GM19023 (cell line): ENCODE data around the gene SRF.
"Not testable (repeated sequence)": the region's sequence is repeated elsewhere in the genome, so short reads cannot be mapped to it uniquely, and the experiment has no call there.

Experiments
- ATAC-seq: cut with Tn5 transposase; IDR thresholded peaks from one replicate; pipeline ENCODE4 v1.9.1; 2021; ENCODE audit warnings: mild to moderate bottlenecking, moderate library complexity; ENCODE audit not compliant: unreplicated experiment

The SRF gene

DNA sequence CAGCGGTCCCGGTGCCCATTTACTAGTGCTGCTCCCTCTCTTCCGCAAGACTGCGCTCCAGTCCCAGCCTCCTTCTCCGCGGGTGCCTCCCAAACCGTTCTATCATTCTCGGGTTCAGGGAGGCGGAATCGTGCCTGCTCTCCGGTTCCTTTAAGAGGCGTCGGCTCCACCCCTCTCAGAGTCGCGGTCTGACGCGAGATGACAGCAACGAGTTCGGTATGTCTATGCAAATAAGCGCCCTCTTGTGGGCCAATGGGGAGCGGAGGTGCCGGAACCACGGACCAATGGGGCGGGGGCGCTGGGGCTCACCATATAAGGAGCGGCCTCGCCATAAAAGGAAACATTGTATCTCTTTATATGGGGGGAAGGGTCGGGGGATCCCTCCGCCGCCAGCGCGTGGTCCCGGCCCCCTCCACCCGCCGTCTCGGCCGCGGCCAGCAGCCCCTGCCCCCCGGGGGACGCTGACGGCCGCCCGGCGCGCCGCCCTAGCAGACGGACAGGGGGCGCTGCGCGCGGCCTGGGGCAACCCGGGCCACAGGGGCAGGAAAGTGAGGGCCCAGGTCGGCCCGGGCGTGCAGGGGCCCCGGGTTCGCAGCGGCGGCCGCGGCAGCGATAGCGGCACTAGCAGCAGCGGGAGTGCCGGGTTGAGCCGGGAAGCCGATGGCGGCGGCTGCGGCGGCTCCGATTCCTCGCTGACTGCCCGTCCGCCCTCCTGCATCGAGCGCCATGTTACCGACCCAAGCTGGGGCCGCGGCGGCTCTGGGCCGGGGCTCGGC, at the start of gene SRF:
TSS of gene SRF (plus strand) at position 339 of the 776 bp plus-strand sequence. CDS start at position 727, 388 bp downstream.
- peak; percentile 52 for ATAC-seq

- no peak for ATAC-seq
Observed at GRCh38 chr6:43122146-43122545, 48.9 kb upstream of the SRF start.

GRCh38 chr6:43123461-43124314, 47.4 kb upstream of the SRF start:
- no peak for ATAC-seq

- ATAC-seq, result no peak
Observed at GRCh38 chr6:43124481-43124880, 46.6 kb upstream of the SRF start.

DNA sequence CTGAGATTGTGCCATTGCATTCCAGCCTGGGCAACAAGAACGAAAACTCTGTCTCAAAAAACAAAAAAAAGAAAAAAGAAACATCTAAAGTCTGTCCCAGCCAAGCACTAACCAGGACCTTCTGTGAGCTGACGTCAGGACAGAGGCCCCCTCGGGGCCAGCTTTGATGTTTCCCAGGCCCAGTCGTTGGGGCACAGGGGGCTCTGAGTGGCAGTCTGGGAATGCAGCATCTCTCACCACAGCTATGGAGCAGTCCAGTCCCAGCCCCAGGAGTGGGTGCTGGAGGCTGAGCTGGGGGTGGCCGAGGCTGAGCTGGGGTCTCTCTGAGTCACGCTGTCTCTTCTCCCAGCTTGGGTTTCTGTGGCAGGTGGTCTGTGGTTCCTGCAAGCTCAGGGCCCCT, 46.0 kb upstream of the SRF start:
- ATAC-seq, result no peak

- no peak for ATAC-seq
Observed at GRCh38 chr6:43125555-43125954, 45.5 kb upstream of the SRF start.

DNA sequence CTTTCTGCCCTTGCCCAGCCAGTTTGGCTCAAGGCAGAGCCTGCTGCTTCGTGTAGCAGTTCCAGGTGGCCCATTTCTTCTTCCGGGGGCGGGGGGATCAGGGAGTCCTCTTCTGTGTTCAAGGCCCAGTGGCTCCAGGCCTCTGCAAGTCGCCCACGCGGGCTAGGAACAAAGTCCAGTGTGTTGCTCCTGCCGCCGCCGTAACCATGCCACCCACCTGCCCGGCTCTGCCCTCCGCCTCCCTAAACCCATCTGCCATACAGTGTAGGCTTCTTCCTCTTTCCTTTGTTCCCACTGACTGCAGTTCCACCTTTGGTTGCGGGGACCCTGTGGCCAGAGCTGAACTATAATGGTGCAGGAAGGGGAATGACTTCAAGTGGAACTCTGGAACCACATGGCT, 43.9 kb upstream of the SRF start:
- ATAC-seq, result no peak

GRCh38 chr6:43127877-43128276, 43.2 kb upstream of the SRF start:
- no peak for ATAC-seq

DNA sequence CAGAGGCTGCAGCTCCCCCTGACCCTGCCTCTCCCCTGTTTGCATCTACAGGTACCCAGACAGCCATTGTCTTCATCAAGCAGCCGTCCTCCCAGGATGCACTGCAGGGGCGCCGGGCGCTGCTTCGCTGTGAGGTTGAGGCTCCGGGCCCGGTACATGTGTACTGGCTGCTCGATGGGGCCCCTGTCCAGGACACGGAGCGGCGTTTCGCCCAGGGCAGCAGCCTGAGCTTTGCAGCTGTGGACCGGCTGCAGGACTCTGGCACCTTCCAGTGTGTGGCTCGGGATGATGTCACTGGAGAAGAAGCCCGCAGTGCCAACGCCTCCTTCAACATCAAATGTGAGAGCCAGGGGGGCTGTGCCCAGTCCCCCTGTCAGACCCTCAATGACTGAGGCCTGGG, 42.1 kb upstream of the SRF start:
- ATAC-seq, result no peak

DNA sequence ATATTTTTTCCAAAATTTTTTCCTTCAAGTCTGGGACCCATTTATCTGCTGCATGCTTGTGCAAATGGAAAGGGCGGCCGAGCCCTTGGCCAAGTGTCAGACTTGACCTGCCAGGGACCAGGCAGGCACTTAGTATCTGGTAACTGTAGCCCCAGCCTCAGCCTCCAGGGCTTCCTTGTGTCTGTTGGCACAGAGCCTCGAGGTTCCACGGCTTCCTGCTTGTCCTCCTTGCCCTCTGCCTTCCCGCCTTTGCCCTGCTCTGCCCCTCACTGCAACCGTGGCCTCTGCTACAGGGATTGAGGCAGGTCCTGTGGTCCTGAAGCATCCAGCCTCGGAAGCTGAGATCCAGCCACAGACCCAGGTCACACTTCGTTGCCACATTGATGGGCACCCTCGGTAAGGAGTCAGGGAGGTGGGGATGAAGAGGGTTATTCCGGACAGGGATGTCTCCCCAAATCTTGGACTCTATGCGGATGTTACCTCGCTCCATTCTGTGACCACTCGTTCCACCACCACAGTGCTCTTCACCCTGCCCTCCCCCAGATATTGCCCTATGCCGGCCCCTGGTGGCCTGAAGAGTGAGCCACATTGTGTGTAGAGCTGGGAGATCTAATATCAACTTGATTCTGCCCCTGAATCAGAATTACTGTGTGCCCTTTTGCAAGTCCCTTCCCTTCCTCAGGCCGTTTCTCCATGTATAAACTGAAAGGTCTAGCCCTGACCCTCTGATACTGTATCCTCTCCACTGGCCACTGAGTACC, 41.5 kb upstream of the SRF start:
- ATAC-seq, result no peak

- no peak for ATAC-seq
Observed at GRCh38 chr6:43130429-43130828, 40.6 kb upstream of the SRF start.

DNA sequence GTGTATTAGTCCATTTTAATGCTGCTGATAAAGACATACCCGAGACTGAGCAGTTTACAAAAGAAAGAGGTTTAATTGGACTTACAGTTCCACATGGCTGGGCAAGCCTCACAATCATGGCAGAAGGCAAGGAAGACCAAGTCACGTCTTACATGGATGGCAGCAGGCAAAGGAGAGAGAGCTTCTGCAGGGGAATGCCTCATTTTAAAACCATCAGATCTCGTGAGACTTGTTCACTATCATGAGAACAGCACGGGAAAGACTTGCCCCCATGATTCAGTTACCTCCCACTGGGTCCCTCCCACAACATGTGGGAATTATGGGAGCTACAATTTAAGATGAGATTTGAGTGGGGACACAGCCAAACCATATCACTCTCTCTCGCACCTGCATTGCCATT, 39.7 kb upstream of the SRF start:
- not testable (repeated sequence) for ATAC-seq

DNA sequence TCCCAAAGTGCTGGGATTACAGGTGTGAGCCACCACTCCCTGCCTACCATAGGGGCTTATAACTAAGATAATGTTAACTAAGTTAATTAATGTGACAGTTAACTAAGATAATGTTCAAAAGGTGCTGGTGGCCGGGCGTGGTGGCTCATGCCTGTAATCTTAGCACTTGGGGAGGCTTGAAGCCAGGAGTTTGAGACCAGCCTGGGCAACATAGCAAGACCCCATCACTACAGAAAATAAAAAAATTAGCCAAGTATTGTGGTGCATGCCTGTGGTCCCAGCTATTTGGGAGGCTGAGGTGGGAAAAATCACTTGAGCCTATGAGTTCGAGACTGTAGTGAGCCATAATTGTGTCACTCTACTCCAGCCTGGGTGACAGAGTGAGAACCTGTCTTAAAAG, 32.8 kb upstream of the SRF start:
- no peak for ATAC-seq

GRCh38 chr6:43139973-43140372, 31.1 kb upstream of the SRF start:
- not testable (repeated sequence) for ATAC-seq

DNA sequence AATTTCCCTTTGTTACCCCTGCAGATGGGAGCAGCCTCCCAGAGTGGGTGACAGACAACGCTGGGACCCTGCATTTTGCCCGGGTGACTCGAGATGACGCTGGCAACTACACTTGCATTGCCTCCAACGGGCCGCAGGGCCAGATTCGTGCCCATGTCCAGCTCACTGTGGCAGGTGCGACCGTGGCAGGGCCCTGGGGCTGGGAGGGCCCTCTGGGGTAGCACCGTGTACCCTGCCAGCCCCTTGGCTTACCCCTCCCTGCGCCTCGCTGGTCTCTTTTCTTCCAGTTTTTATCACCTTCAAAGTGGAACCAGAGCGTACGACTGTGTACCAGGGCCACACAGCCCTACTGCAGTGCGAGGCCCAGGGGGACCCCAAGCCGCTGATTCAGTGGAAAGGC, 29.4 kb upstream of the SRF start:
- ATAC-seq, result no peak

GRCh38 chr6:43142101-43142500, 29.0 kb upstream of the SRF start:
- ATAC-seq, result no peak

DNA sequence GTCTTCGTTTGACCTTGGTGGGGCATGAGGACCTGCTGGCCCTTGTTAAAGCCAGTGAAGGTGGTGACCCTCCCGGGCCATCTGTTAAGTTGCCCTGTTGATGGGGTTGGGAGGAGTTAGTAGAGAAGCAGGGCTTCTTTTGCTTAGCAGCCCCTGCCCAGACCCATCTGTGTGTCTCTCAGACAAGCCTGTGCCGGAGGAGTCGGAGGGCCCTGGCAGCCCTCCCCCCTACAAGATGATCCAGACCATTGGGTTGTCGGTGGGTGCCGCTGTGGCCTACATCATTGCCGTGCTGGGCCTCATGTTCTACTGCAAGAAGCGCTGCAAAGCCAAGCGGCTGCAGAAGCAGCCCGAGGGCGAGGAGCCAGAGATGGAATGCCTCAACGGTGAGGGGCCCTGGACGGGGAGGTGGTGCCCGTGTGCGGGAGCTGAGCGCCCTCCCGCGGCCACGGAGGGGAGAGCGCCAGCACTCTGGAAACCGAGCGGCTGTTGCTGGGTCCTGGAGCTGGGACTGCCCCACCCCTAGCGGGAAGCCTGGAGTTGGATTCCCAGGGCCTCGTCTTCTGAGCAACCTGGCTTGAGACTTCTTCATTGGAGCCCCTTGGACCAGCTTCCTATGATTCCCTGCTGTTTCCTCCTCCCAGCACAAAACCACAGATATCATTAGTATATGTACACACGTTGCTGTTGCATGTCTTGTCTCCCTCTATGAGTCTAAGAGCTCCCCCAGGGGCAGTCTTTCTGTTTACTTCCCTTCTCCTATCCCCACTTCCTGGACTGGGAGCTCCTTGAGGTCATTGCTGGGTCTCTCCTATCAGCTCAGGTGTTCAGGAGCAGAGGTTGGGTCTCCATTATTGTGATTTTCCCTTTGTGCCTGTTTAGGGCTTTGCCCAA, 27.6 kb upstream of the SRF start:
- peak; percentile 59 for ATAC-seq

DNA sequence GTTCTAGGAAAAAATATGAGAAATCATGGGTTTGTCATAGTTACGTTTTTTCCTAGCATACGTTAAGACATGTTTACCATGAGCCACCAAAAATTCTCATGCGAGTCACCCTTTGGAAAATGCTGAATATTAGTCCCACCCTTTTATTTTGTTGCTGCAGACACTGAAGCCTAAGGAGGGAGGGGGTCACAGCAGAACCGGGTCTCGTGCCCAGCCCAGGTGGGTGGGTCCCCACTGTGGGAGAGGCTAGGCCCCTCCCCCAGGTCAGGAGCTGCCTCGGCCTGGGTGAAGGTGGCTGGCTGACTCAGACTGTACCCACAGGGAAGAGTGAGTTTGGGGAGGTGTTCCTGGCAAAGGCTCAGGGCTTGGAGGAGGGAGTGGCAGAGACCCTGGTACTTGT, 26.2 kb upstream of the SRF start:
- ATAC-seq, result no peak

- ATAC-seq, result no peak
Observed at GRCh38 chr6:43146261-43146660, 24.8 kb upstream of the SRF start.
